Aorta (tissue), 5 donors: ENCODE data around the gene CYP26A1. TPM values are rescaled to one million over a fixed set of nuclear protein-coding genes. Genes with fewer than 3 reads are reported as not detected.

Experiments
- ATAC-seq: fragments of 200-7000 bp; cut with Tn5 transposase; one replicate; pipeline ENCODE4 v1.9.1; 2022; ENCODE audit warnings: moderate library complexity; ENCODE audit not compliant: low FRiP score
- DNase-seq, 2 donors: peaks; one replicate each; pipeline ENCODE4 v3.0.0-alpha.2; 2020
- H3K27ac ChIP-seq, 2 donors: one replicate each; pipeline ENCODE4 v1.5.1; 2013; ENCODE audit warnings: low read length in 2 of 2, mild to moderate bottlenecking in 2 of 2, moderate library complexity in 2 of 2, control low read depth in 1 of 2, inconsistent platforms in 1 of 2, low read depth in 1 of 2
- H3K27me3 ChIP-seq, 2 donors: one replicate each; pipeline ENCODE4 v1.6.1; 2013; ENCODE audit warnings: control low read depth in 1 of 2, low read length in 1 of 2, mild to moderate bottlenecking in 1 of 2, moderate library complexity in 1 of 2; ENCODE audit not compliant: insufficient read depth in 2 of 2, control insufficient read depth in 1 of 2
- H3K36me3 ChIP-seq, 2 donors: one replicate each; pipeline ENCODE4 v1.6.1; 2013; ENCODE audit warnings: control low read depth in 1 of 2, low read length in 1 of 2, mild to moderate bottlenecking in 1 of 2; ENCODE audit not compliant: insufficient read depth in 2 of 2, control insufficient read depth in 1 of 2
- H3K4me1 ChIP-seq, 2 donors: one replicate each; pipeline ENCODE4 v1.6.1; 2013; ENCODE audit warnings: low read length in 2 of 2, control low read depth in 1 of 2, mild to moderate bottlenecking in 1 of 2, moderate library complexity in 1 of 2; ENCODE audit not compliant: insufficient read depth in 2 of 2, control insufficient read depth in 1 of 2
- H3K4me3 ChIP-seq, 2 donors: one replicate each; pipeline ENCODE4 v1.5.1; 2013; ENCODE audit warnings: low read length in 2 of 2, control low read depth in 1 of 2, mild to moderate bottlenecking in 1 of 2
- H3K9me3 ChIP-seq: one replicate; pipeline ENCODE4 v1.6.1; 2013; ENCODE audit warnings: mild to moderate bottlenecking, low read length; ENCODE audit not compliant: control insufficient read depth
- WGBS, 2 donors: extraction: QIAGEN DNeasy Blood & Tissue Kit; methylation state at CpG; one replicate each; pipeline ENCODE4 v1.1.7; 2013; 5-methylcytosine and 5-hydroxymethylcytosine counted together
- intact Hi-C, 2 donors: fragments of 100-400 bp; cut with DNase I; formaldehyde crosslinking; loops; one replicate each; pipeline versions ENCODE4 v1.14.2 to v1.15.0; 2022
- polyA plus RNA-seq, 2 donors: library from polyadenylated mRNA; stranded (reverse); fragments of 200-250 nt; gene quantifications; one replicate each; pipeline ENCODE4 v1.2.3, GENCODE V29; 2013
- total RNA-seq, 2 donors: library from RNA; stranded (reverse); fragmentation: NEBNext Ultra II Directional; extraction: Animal tissue kit (Norgen Biotek cat#: 25700); gene quantifications; one replicate each; pipeline ENCODE4 v1.2.1, GENCODE V29; 2021
- donor health status: healthy with polysubstance abuse.
- donor health status: Bipolar disorder and iron deficiency.
- donor health status: DM: no; HTN: no; CAD: no.
- donor health status: DM: no; HTN: no; CAD: no.
- donor health status: DM: yes; HTN: yes; CAD: no.

CYP26A1 gene
- total and polyA plus RNA-seq, 4 donors: not detected

GRCh38 chr10:93075369-93076221 is 1.9 kb downstream of the CYP26A1 start:
- intact Hi-C loops: no loop called here
- Histone ChIP-seq H3K4me3 (no peak overlapping the region), H3K36me3 (no peaks in the 10 kb centered on the region), H3K9me3 (no peaks in the 10 kb centered on the region), H3K27me3 (no peaks in the 10 kb centered on the region), H3K27ac (no peak overlapping the region), H3K4me1 (no peaks in the 10 kb centered on the region)
- DNase-seq: no peak
- 60 to 62% methylated on average over 25 of the region's 25 CpGs for WGBS, 2 donors
- ATAC-seq: peak; percentile 21

DNA sequence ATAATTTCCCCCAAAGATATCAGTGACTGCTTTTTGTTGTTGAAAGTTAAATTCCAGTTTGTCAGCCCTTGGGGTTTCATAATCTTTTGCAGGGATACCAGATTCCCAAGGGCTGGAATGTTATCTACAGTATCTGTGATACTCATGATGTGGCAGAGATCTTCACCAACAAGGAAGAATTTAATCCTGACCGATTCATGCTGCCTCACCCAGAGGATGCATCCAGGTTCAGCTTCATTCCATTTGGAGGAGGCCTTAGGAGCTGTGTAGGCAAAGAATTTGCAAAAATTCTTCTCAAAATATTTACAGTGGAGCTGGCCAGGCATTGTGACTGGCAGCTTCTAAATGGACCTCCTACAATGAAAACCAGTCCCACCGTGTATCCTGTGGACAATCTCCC is 3.2 kb downstream of the CYP26A1 start:
- Histone ChIP-seq H3K4me3 (no peak overlapping the region), H3K36me3 (no peaks in the 10 kb centered on the region), H3K9me3 (no peaks in the 10 kb centered on the region), H3K27me3 (no peaks in the 10 kb centered on the region), H3K27ac (no peak overlapping the region), H3K4me1 (no peaks in the 10 kb centered on the region)
- ATAC-seq: no peak
- intact Hi-C loops: no loop called here
- WGBS, 2 donors: 42 to 49% methylated on average over 2 of the region's 2 CpGs
- no peak for DNase-seq

- Histone ChIP-seq H3K4me1 (no peaks in the 10 kb centered on the region), H3K4me3 (no peak overlapping the region), H3K27ac (no peak overlapping the region), H3K27me3 (no peaks in the 10 kb centered on the region), H3K9me3 (no peaks in the 10 kb centered on the region), H3K36me3 (no peaks in the 10 kb centered on the region)
- 90 to 92% methylated on average over 5 of the region's 5 CpGs for WGBS, 2 donors
- intact Hi-C loops: no loop called here
- ATAC-seq (no peak), DNase-seq (no peak)
Observed at GRCh38 chr10:93077860-93078337, 4.2 kb downstream of the CYP26A1 start.

- intact Hi-C loops: loop anchor here (2.0 to 5.0 kb wide), 2 partner anchors 207 to 209 kb away; no protein-coding TSS in a partner anchor
- no peak for ATAC-seq
- H3K4me1 ChIP-seq: no peaks in the 10 kb centered on the region
- no peak for DNase-seq
- H3K27me3 ChIP-seq: no peaks in the 10 kb centered on the region
- H3K27ac ChIP-seq: no peak overlapping the region
- H3K4me3 ChIP-seq: no peak overlapping the region
- H3K9me3 ChIP-seq: no peaks in the 10 kb centered on the region
- no peaks in the 10 kb centered on the region for H3K36me3 ChIP-seq
- 59 to 65% methylated on average over 9 of the region's 9 CpGs for WGBS, 2 donors
Observed at GRCh38 chr10:93079663-93080349, 6.1 kb downstream of the CYP26A1 start.

DNA sequence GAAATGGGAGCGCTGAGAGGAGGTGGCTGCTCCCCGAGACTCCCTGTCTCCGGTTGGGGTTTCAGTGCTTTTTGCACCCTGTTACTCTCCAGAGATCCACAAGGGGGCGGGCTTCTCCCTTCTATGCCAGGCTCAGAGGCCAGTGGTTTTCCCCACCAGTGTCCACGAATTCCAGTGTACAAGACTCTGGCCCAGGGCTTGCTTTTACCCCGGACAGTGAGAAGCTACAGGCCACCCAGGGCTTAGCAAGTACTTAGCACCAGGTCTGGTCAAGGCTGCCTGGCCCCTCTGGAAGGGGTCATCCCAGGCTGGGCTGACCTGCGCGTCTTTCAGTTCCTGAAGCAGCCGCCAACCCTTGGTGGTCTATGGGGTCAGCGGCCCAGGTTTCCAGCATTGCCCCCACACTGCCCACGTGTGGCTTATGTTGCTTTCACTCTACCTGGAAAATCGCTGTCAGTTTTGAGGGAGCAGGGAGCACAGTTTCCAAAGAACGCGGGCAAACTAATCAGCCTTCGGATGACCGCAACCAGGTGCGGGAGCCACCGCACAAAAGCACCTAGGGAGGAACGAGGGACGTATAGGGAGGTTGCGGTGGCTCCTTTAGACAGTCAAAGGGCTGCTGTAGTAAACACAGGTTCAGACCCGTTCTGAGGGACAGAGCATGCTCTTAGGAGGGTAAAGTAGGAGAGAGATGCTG is 6.8 kb downstream of the CYP26A1 start:
- no peak overlapping the region for H3K4me3 ChIP-seq
- no peak overlapping the region for H3K27ac ChIP-seq
- ATAC-seq (peak; percentile 82), DNase-seq (no peak)
- H3K4me1 ChIP-seq: no peaks in the 10 kb centered on the region
- intact Hi-C loops: loop anchor here (2.0 to 5.0 kb wide), 2 partner anchors 207 to 208 kb away; no protein-coding TSS in a partner anchor
- no peaks in the 10 kb centered on the region for H3K36me3 ChIP-seq
- H3K9me3 ChIP-seq: no peaks in the 10 kb centered on the region
- 60% methylated on average over 22 of the region's 22 CpGs for WGBS, 2 donors
- H3K27me3 ChIP-seq: no peaks in the 10 kb centered on the region

- no peaks in the 10 kb centered on the region for H3K36me3 ChIP-seq
- ATAC-seq (no peak), DNase-seq (no peak)
- no peaks in the 10 kb centered on the region for H3K4me1 ChIP-seq
- no peaks in the 10 kb centered on the region for H3K9me3 ChIP-seq
- WGBS, 2 donors: 82 to 83% methylated on average over 3 of the region's 3 CpGs
- intact Hi-C loops: loop anchor here (2.0 to 5.0 kb wide), 2 partner anchors 206 to 207 kb away; no protein-coding TSS in a partner anchor
- no peak overlapping the region for H3K27ac ChIP-seq
- H3K27me3 ChIP-seq: no peaks in the 10 kb centered on the region
- H3K4me3 ChIP-seq: no peak overlapping the region
Observed at GRCh38 chr10:93081318-93081717, 7.6 kb downstream of the CYP26A1 start.

DNA sequence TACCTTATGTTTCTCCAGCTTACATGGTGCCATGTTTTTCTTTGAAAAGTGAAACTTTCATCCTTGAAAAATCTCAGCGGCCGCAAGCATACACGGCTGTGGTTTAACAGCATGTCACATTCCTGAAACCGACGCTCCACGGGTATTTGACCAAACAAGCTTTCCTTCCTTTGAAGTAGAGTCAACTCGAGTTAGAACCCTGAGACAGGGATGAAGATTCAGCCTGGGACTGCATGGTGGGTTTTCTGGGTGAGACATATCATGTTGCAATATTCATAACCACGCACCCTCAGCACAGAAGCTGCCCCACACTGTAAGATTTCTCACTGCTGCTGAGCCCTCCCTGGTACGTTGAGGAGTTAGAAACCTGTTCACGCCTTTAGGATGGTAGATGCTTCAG is 8.1 kb downstream of the CYP26A1 start:
- H3K36me3 ChIP-seq: no peaks in the 10 kb centered on the region
- H3K4me3 ChIP-seq: no peak overlapping the region
- no peak overlapping the region for H3K27ac ChIP-seq
- no peak for DNase-seq
- H3K9me3 ChIP-seq: no peaks in the 10 kb centered on the region
- intact Hi-C loops: loop anchor here (2.0 to 5.0 kb wide), 2 partner anchors 205 to 207 kb away; no protein-coding TSS in a partner anchor
- WGBS, 2 donors: 80 to 82% methylated on average over 10 of the region's 10 CpGs
- ATAC-seq: no peak
- no peaks in the 10 kb centered on the region for H3K4me1 ChIP-seq
- H3K27me3 ChIP-seq: no peaks in the 10 kb centered on the region

DNA sequence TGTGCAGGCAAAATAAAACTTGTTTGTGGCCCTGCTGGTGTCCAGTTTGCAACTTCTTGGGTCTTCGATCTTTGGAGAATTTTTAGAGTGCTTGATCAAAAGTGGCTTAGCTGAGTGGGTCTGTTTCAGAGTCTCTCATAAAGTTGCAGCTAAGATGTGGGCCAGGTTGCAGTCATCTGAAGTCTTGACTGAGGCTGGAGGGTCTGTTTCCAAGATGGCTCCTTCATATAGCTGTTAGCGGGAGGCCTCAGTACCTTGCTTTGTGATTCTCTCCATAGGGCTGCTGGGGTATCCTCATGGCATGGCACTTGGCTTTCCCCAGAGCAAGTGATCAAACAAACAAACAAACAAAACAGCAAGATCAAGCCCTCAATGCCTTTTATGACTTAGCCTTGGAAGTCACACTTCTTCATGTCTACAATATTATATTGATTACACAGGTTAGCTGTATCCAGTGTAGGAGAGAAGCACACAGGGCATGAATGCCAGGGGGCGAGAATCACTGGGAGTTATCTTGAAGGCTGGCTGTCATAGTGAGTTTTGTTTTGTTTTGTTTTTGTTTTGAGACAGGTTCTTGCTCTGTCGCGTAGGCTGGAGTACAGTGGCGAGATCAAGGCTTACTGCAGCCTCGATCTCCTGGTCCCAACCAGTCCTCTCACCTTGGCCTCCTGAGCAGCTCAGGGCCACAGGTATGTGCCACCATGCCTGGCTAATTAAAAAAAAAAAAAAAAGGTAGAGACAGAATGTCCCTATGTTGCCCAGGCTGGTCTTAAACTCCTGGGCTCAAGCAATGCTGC is 10.2 kb downstream of the CYP26A1 start:
- intact Hi-C loops: loop anchor here in 1 of 2 donors (5.0 kb wide), 1 partner anchor 203 kb away; no protein-coding TSS in a partner anchor
- H3K27ac ChIP-seq: no peak overlapping the region
- ATAC-seq (no peak), DNase-seq (no peak)
- 83 to 89% methylated on average over 7 of the region's 7 CpGs for WGBS, 2 donors
- H3K4me3 ChIP-seq: no peak overlapping the region
- H3K9me3 ChIP-seq: no peaks in the 10 kb centered on the region
- H3K27me3 ChIP-seq: no peaks in the 10 kb centered on the region
- no peaks in the 10 kb centered on the region for H3K4me1 ChIP-seq
- H3K36me3 ChIP-seq: no peaks in the 10 kb centered on the region
